HG03175 (cell line): ENCODE results near the gene BIRC2.

ENCODE experiments used
- ATAC-seq: cut with Tn5 transposase; IDR thresholded peaks from one replicate; pipeline ENCODE4 v1.9.1; 2021; ENCODE audit warnings: mild to moderate bottlenecking, moderate library complexity; ENCODE audit not compliant: unreplicated experiment

The BIRC2 gene

DNA sequence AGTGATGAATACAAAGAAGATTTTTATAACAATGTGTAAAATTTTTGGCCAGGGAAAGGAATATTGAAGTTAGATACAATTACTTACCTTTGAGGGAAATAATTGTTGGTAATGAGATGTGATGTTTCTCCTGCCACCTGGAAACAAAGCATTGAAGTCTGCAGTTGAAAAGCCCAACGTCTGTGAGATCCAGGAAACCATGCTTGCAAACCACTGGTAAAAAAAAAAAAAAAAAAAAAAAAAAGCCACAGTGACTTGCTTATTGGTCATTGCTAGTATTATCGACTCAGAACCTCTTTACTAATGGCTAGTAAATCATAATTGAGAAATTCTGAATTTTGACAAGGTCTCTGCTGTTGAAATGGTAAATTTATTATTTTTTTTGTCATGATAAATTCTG lies 24.5 kb upstream of the BIRC2 start:
- no peak for ATAC-seq

- no peak for ATAC-seq
Observed at GRCh38 chr11:102323542-102324251, 23.3 kb upstream of the BIRC2 start.

- ATAC-seq, result no peak
Observed at GRCh38 chr11:102325088-102325487, 21.9 kb upstream of the BIRC2 start.

GRCh38 chr11:102328748-102329147 lies 18.3 kb upstream of the BIRC2 start:
- no peak for ATAC-seq

- ATAC-seq, result no peak
Observed at GRCh38 chr11:102330231-102330630, 16.8 kb upstream of the BIRC2 start.

DNA sequence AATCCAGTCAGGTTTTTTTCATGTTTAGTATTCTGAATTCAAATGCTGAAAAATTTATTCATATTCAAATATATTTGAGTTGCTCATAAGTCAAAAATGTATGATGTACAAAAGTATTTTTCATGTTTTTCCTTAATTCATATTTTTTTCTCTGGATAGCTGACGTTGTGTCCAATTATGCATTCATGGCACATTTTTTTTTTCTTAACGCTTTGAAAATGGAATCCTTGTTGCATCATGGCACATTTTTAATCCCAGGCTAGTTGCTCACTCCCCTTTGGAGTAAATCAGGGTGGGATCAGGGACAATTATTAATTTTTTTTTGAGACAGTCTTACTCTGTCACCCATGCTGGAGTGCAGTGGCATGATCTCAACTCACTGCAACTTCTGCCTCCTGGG lies 15.7 kb upstream of the BIRC2 start:
- ATAC-seq, result no peak

- ATAC-seq, result no peak
Observed at GRCh38 chr11:102332611-102332994, 14.4 kb upstream of the BIRC2 start.

GRCh38 chr11:102338479-102339010 lies 8.5 kb upstream of the BIRC2 start:
- no peak for ATAC-seq

GRCh38 chr11:102341311-102341710 lies 5.7 kb upstream of the BIRC2 start:
- ATAC-seq, result peak; percentile 10

- ATAC-seq, result peak; percentile 56
Observed at GRCh38 chr11:102341844-102342318, 5.1 kb upstream of the BIRC2 start.

DNA sequence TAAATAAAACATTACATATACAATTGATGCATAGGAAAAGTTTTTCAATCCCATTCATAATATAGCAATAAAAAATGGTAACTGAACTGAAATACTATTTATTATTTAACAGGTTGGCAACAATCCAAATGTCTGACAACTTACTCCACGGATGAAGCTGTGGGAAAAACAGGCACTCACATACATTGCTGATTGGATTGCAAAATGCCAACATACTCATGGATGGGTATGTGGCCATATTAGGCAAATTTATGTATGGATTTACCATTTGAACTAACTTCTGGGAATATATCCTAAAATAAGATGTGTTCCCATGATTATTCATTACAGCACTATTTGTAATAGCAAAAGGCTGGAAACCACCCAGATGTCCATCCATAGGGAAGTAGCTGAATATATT lies 3.2 kb upstream of the BIRC2 start:
- no peak for ATAC-seq

DNA sequence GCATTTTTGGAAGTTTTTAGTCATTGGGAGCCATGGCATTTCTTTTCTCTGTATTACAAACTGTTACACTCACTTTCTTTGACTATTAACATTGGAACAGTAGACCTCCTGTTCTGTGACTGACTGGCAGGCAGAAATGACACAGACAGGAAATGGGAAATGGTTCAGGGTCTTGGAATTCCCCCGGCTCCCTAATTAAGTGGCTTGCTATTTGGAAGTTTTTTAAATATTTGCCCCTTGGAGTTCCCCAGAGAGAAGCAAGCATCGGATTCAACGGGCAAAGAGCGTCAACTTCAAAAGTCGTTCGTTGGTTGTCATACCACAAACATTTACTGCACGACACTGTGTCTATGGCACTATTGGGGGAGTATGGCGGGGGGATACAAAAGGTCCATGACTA lies 1.1 kb upstream of the BIRC2 start:
- ATAC-seq, result no peak

- no peak for ATAC-seq
Observed at GRCh38 chr11:102346456-102346747, 612 bp upstream of the BIRC2 start.

DNA sequence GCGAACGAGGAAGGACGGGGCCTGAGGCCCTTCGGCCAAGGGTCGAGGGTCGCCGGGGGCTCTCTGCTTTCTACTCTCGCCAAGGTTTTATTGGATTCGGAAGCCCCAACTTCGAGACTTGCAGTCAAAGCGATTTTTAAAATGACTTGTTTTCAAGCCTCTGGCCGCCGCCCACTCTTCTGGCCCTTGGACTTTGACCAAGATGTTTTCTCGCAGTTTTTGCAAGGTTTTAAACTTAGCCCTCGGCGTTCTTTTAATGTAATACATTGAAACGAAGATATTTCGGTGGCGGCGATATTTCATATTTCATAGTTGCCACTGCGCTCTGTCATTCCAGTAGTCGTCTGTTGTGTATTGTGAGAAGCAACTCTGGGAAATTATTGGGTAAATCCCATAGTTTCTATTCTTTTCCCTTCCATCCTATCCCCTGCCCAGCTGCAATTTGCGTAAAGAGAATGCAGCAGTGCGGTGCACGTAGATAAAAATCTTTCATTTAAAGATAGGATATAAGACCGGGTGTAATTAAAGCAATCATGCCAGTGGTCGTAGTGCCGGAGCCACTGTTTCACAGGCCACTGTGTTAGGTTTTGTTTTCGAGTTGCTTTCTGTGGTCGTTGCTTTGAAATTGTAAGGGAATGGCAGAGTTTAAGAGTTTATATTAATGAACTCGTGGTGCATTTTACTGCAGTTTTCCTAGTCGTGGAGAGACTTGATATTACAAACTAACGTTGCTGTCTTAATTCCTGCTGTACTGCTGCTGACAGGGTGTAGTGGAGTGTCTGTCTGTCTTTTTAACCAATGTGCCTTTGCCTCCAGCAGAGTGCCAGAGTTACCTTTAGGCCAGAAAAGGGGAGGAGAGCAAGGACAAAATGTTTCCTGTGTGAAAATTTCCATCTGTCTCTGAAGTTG lies 702 bp downstream of the BIRC2 start:
- peak; percentile 28 for ATAC-seq

DNA sequence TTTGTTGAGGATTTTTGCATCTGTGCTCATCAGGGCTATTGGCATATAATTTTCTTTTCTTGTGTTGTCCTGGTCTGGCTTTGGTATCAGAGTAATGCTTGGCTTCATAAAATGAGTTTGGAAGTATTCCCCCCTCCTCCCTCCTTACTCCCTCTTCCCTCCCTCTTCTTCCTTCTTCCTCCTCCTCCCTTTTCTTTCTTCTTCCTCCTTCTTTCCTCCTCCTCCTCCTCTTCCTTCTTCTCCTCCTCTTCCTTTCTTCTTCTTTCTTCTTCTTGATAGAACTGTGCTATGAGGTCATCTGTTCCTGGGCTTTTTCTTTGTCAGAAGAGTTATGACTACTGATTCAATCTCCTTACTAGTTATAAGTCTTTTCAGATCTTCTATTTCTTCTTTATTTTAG lies 10.1 kb downstream of the BIRC2 start:
- ATAC-seq, result no peak

DNA sequence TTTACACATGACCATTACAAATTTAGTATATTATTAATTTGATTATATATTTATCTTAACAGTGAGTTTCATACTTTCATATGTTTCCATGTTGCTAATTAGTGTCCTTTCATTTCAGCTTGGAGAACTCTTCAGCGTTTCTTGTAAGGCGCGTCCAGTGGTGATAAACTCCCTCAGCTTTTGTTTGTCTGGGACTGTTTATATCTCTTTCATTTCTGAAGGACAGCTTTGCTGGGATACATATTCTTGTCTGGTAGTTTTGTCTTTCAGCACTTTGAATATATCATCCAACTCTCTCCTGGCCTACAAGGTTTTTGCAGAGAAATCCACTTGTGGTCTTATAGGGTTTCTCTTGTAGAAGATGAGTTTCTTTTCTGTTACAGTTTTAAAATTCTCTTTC lies 12.4 kb downstream of the BIRC2 start:
- no peak for ATAC-seq

DNA sequence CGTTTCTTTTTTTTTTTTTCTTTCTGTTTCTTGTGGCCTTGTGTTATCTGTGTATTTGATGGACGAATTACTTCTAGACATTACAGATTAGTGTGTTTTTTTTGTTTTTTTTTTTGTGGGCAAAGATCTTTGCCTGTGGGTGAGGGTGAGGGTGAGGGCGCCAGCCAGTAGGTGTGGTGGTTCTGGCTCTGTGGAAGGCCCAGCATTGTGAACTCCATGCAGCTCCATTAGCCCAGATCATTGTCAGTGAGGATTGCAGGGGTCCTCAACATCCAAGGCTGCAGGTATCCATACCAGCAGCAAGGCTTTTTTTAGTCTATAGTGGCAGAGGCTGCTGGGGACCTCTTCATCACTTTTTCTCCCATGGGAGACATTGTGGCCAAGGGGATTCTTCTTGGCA lies 13.7 kb downstream of the BIRC2 start:
- no peak for ATAC-seq

DNA sequence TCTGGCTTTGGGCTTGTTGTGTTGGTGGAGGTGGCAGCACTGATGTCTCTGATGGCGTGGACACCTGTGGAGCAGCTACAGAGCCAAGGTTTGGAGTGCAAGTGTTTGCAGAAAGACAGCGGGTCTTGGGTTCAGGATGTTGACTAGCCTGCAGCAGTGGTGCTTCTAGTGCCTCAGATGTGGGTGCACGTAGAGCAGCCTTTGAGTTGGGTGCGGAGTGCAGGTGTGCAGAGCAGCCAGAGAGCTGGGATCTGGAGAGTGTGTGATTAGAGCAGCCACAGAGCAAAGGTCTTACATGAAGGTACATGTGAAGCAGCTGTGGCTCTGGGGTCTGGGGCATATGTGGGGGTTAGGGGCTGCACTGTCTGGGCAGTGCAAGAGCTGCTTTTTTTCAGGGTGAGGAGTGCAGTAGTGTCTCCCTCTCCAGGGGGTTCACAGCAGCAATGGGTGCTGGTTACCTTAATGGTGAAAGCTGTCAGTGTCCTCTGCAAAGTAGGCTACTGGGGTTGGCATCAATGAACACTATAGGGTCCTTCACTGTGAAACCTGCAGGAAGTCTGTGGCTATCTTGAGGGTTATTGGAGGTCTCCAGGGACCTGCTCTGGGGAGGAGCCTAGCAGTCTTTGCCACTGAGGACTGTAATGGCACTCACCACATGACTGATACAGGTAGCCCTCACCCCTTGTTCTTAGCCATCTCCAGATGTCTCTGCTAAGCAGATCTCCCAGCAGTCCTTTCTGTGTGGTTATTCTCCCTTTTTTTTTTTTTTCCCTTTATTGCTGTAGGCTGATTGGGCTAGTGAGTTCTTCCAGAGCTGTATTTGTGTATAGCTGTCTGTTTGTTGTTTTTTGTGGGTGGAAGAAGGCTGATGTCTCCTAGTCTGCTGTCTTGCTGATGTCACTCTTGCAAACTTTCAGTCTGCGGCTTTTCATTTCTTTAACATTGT lies 14.3 kb downstream of the BIRC2 start:
- peak; percentile 97 for ATAC-seq

DNA sequence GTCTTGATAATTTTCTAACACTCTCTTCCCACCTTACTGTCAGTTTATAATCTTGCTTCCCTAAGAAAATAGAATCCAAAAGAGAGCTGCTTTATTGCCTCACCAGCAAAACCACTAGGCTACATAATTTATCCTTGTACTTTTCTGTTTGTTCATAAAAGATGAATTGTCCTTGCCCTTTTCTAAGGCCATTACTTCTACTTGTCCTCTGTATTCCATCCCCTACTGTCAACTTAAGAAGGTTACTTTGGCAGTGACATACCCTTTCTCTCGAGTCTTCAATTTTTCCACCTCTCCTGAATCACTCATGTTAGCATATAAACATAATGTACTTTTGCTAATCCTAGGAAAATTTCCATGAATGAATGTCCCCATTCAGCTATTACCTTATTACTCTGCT lies 18.0 kb downstream of the BIRC2 start:
- ATAC-seq, result no peak

- ATAC-seq, result no peak
Observed at GRCh38 chr11:102367364-102367763, 20.4 kb downstream of the BIRC2 start.

DNA sequence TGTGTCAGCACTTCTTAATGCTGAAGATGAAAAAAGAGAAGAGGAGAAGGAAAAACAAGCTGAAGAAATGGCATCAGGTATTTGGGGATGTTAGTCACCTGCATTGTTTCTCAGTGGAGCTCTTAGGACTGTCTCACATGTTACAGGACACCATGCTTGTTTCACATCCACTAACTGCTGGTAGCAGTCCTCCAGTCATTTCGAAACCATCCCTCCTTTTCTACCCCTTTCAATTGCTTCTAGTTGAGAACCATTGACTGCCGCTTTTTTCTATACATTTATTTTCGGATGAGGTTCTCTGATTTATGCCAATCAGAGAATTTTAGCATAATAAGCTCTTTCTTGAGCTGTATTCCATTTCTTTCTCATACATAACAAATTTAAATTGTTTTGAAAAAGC lies 21.5 kb downstream of the BIRC2 start:
- peak; percentile 100 for ATAC-seq
